Fibroblast of lung (primary cell): ENCODE measurements around the gene UBL4A. TPM values are rescaled to one million over a fixed set of nuclear protein-coding genes. Genes with fewer than 3 reads are reported as not detected.

Experiments used
- DNase-seq, 2 donors: peaks; one replicate each; pipeline versions ENCODE4 v3.0.0 to v3.0.0-alpha.2; 2010; ENCODE audit warnings: low read depth in 2 of 2
- H2AFZ ChIP-seq: 2 replicates; pipeline ENCODE4 v1.5.1; 2012; ENCODE audit warnings: low read length, control low read depth, inconsistent platforms
- H3K27ac ChIP-seq: 2 replicates; pipeline ENCODE4 v1.5.1; 2011; ENCODE audit warnings: low read length, control low read depth; ENCODE audit not compliant: insufficient read depth
- H3K27me3 ChIP-seq: 2 replicates; pipeline ENCODE4 v1.5.1; 2011; ENCODE audit warnings: mild to moderate bottlenecking, low read length; ENCODE audit not compliant: control insufficient read depth, insufficient read depth
- H3K36me3 ChIP-seq: 2 replicates; pipeline ENCODE4 v1.5.1; 2011; ENCODE audit warnings: low read length; ENCODE audit not compliant: control insufficient read depth, insufficient read depth
- H3K4me1 ChIP-seq: 2 replicates; pipeline ENCODE4 v1.5.1; 2011; ENCODE audit warnings: low read length; ENCODE audit not compliant: control insufficient read depth, insufficient read depth; ENCODE audit errors: extremely low read depth
- H3K4me2 ChIP-seq: 2 replicates; pipeline ENCODE4 v1.5.1; 2011; ENCODE audit warnings: low read length, control low read depth; ENCODE audit not compliant: insufficient read depth; ENCODE audit errors: extremely low read depth
- H3K4me3 ChIP-seq, 4 experiments: fragments of 200-600 bp in 1 of 4; sonication (generic) in 1 of 4; replicated peaks in 1 of 4; 2 replicates each; pipeline ENCODE4 v1.5.1; 2011 to 2016; ENCODE audit warnings: low read length in 4 of 4, low read depth in 3 of 4, mild to moderate bottlenecking in 3 of 4, control low read depth in 2 of 4, inconsistent platforms in 1 of 4, mixed read lengths in 1 of 4; ENCODE audit not compliant: insufficient read depth in 1 of 4; ENCODE audit errors: control extremely low read depth in 1 of 4
- H3K79me2 ChIP-seq: 2 replicates; pipeline ENCODE4 v1.5.1; 2012; ENCODE audit warnings: mild to moderate bottlenecking, low read length, inconsistent platforms; ENCODE audit not compliant: control insufficient read depth, insufficient read depth
- H3K9ac ChIP-seq: 2 replicates; pipeline ENCODE4 v1.5.1; 2011; ENCODE audit warnings: mild to moderate bottlenecking, low read length, control low read depth; ENCODE audit not compliant: insufficient read depth
- H3K9me3 ChIP-seq: 2 replicates; pipeline ENCODE4 v1.5.1; 2012; ENCODE audit warnings: low read depth, low read length; ENCODE audit not compliant: control insufficient read depth, insufficient read depth
- H4K20me1 ChIP-seq: 2 replicates; pipeline ENCODE4 v1.5.1; 2011; ENCODE audit warnings: low read length; ENCODE audit not compliant: control insufficient read depth, insufficient read depth; ENCODE audit errors: extremely low read depth
- EZH2 ChIP-seq: IDR thresholded peaks from 2 replicates; pipeline ENCODE4 v1.5.1; 2012; ENCODE audit warnings: low read length, control low read depth, mild to moderate bottlenecking; ENCODE audit errors: missing control alignments
- polyA plus RNA-seq, 2 donors: library from polyadenylated mRNA; depleted of rRNA in 1 of 2; stranded (reverse) in 1 of 2; unstranded in 1 of 2; fragments of >200 nt; gene quantifications; 2 replicates each; pipeline ENCODE4 v1.2.1, GENCODE V29; 2011 to 2012; ENCODE audit warnings: missing spikeins in 1 of 2
- total RNA-seq: library from RNA; depleted of rRNA; stranded (reverse); fragments of >200 nt; gene quantifications from 2 replicates; pipeline ENCODE4 v1.2.1, GENCODE V29; 2014
- TF ChIP-seq, protein P1 (sequence below), 2 donors: IDR thresholded peaks in 1 of 2; conservative IDR thresholded peaks in 1 of 2; 1 replicate in 1 of 2; 2 replicates in 1 of 2; pipeline ENCODE4 v1.5.1; 2011 to 2012; ENCODE audit warnings: low read length in 2 of 2, control low read depth in 1 of 2, inconsistent platforms in 1 of 2, low read depth in 1 of 2, mild to moderate bottlenecking in 1 of 2

UBL4A gene
- total and polyA plus RNA-seq, 2 donors (not counting 1 experiment from before 2014, with no cell fraction given): 17.9 to 42.8 TPM

DNA sequence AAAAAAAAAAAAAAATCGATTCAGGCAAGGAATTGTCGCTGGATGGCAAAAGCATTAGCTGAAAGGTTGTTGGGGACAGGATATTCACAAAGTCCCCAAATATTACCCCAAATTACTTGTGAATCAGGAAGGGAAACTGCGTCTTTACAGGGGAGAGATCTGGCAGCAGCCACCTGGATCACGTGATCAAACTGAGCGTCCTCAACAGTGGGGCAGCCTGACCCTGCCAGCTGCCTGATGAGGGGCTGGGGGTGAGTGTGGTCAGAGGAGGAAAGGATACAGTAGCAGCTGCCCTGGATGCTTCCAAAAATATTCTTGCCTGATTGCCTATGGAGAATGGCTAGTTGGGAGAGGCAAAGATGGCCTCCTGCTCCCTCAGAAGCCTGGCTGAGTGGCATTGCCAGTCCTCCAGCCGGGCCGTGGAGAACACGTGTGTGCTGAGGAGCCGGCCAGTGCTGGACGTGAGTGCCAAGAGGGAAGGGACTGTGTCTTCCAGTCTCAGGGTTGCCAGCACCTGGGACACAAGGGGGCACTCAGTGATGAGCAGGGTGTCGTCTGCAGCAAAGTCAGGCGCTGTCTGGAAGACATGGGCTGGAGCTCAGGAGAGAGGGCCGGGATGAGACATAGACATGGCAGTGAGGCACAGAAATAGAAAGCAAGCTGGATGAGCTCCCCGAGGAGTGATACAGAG, 4.4 kb downstream of the UBL4A start:
- Histone ChIP-seq H3K27ac (no peak overlapping the region), H3K27me3 (no peaks in the 10 kb centered on the region), H3K9me3 (no peaks in the 10 kb centered on the region), H3K79me2 (no peaks in the 10 kb centered on the region), H3K9ac (no peak overlapping the region), H3K4me1 (no peaks in the 10 kb centered on the region), H4K20me1 (no peaks in the 10 kb centered on the region), H3K4me2 (no peak overlapping the region), H3K4me3 (no peak overlapping the region), H2AFZ (no peak overlapping the region), H3K36me3 (no peaks in the 10 kb centered on the region)
- TF ChIP-seq EZH2: no peak
- no peak for DNase-seq

- DNase-seq: no peak
- H3K4me2 ChIP-seq: no peak overlapping the region
- TF ChIP-seq, protein P1, sequence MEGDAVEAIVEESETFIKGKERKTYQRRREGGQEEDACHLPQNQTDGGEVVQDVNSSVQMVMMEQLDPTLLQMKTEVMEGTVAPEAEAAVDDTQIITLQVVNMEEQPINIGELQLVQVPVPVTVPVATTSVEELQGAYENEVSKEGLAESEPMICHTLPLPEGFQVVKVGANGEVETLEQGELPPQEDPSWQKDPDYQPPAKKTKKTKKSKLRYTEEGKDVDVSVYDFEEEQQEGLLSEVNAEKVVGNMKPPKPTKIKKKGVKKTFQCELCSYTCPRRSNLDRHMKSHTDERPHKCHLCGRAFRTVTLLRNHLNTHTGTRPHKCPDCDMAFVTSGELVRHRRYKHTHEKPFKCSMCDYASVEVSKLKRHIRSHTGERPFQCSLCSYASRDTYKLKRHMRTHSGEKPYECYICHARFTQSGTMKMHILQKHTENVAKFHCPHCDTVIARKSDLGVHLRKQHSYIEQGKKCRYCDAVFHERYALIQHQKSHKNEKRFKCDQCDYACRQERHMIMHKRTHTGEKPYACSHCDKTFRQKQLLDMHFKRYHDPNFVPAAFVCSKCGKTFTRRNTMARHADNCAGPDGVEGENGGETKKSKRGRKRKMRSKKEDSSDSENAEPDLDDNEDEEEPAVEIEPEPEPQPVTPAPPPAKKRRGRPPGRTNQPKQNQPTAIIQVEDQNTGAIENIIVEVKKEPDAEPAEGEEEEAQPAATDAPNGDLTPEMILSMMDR (conservative IDR thresholded peaks at IDR 0.05 in 1 of 2, IDR thresholded peaks at IDR 0.05 in 1 of 2; ENCODE audit: low read depth in 1 of 2, low read length in 2 of 2): no peak
- no peak for TF ChIP-seq EZH2
- H3K79me2 ChIP-seq: no peaks in the 10 kb centered on the region
- H2AFZ ChIP-seq: no peak overlapping the region
- H3K36me3 ChIP-seq: no peaks in the 10 kb centered on the region
- H3K27ac ChIP-seq: no peak overlapping the region
- no peaks in the 10 kb centered on the region for H3K9me3 ChIP-seq
- no peaks in the 10 kb centered on the region for H3K27me3 ChIP-seq
- H3K4me3 ChIP-seq: no peak overlapping the region
- no peak overlapping the region for H3K9ac ChIP-seq
- H3K4me1 ChIP-seq: no peaks in the 10 kb centered on the region
- no peaks in the 10 kb centered on the region for H4K20me1 ChIP-seq
Measured at GRCh38 chrX:154481195-154481594, 5.2 kb downstream of the UBL4A start.

- TF ChIP-seq EZH2: no peak
- TF ChIP-seq, protein P1 (conservative IDR thresholded peaks at IDR 0.05 in 1 of 2, IDR thresholded peaks at IDR 0.05 in 1 of 2; ENCODE audit: low read depth in 1 of 2, low read length in 2 of 2): no peak
- H2AFZ ChIP-seq: peak within 1 kb of the TSS; percentile 30
- H3K4me3 ChIP-seq: peak within 1 kb of the TSS; percentile 38 to 59 (median 50)
- H3K9me3 ChIP-seq: no peaks in the 10 kb centered on the region
- no peaks in the 10 kb centered on the region for H4K20me1 ChIP-seq
- peak within 1 kb of the TSS; percentile 50 for H3K9ac ChIP-seq
- H3K79me2 ChIP-seq: no peaks in the 10 kb centered on the region
- no peaks in the 10 kb centered on the region for H3K4me1 ChIP-seq
- peak within 1 kb of the TSS; percentile 51 for H3K27ac ChIP-seq
- H3K36me3 ChIP-seq: no peaks in the 10 kb centered on the region
- peak within 1 kb of the TSS; percentile 71 for H3K4me2 ChIP-seq
- H3K27me3 ChIP-seq: no peaks in the 10 kb centered on the region
- peak; percentile 84 to 89 for DNase-seq
Measured at GRCh38 chrX:154478728-154479622, 7.4 kb downstream of the UBL4A start, which contains the start of gene LAGE3. Gene LAGE3 (minus strand): TSS chrX:154479281. CDS start chrX:154478915, 366 bp downstream.
